Choroid plexus epithelial cell (primary cell): ENCODE measurements around the gene SEL1L.
A peak's percentile ranks its signal among the peaks of the same experiment; 100 is the strongest.
"Not testable (repeated sequence)": the region's sequence is repeated elsewhere in the genome, so short reads cannot be mapped to it uniquely, and the experiment has no call there.

ENCODE experiments used
- DNase-seq: peaks from one replicate; pipeline ENCODE4 v3.0.0-alpha.2; 2010; ENCODE audit warnings: low read depth
- H3K4me3 ChIP-seq: 2 replicates; pipeline ENCODE4 v1.5.1; 2011; ENCODE audit warnings: low read depth, mild to moderate bottlenecking, control low read depth, low read length, moderate library complexity
- TF ChIP-seq, protein P1 (sequence below): conservative IDR thresholded peaks from 2 replicates; pipeline ENCODE4 v1.5.1; 2011; ENCODE audit warnings: low read depth, mild to moderate bottlenecking, control low read depth, inconsistent platforms, low read length, moderate library complexity

SEL1L gene

DNA sequence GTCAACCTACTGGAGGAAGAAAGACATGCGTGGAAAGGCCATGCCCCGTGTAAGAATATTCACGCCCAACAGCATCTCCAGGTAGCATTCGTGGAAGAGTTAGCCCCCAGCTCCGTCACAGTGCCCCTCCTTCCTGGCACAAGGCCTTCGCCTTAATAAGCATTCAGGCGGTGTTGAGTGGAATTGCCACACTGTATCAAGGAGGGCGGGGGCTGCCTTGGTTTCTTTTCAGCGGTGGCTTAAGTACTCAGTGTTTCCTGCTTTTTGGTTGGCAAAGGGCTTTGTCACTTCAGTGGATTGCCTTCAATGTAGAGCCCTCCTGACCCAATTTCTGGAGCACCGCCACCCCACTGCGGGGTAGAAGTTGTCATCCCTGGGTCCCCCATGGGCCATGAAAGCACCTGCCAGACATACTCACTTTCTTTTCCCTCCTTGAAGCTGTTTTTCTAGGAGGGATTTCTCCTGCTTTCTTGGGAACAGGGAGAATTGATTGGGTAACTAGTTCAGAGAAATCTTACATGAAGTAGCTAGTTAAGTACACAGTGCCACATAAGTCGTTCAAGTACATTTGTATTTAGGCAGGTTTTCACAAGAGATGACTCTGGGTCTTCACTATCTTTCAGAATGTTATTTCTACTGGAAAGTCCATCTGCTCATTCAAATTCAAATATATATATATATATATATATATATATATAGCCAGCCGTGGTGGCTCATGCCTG, 68.0 kb downstream of the SEL1L start:
- no peak for DNase-seq
- no peak overlapping the region for H3K4me3 ChIP-seq
- TF ChIP-seq, protein P1, sequence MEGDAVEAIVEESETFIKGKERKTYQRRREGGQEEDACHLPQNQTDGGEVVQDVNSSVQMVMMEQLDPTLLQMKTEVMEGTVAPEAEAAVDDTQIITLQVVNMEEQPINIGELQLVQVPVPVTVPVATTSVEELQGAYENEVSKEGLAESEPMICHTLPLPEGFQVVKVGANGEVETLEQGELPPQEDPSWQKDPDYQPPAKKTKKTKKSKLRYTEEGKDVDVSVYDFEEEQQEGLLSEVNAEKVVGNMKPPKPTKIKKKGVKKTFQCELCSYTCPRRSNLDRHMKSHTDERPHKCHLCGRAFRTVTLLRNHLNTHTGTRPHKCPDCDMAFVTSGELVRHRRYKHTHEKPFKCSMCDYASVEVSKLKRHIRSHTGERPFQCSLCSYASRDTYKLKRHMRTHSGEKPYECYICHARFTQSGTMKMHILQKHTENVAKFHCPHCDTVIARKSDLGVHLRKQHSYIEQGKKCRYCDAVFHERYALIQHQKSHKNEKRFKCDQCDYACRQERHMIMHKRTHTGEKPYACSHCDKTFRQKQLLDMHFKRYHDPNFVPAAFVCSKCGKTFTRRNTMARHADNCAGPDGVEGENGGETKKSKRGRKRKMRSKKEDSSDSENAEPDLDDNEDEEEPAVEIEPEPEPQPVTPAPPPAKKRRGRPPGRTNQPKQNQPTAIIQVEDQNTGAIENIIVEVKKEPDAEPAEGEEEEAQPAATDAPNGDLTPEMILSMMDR, result no peak

DNA sequence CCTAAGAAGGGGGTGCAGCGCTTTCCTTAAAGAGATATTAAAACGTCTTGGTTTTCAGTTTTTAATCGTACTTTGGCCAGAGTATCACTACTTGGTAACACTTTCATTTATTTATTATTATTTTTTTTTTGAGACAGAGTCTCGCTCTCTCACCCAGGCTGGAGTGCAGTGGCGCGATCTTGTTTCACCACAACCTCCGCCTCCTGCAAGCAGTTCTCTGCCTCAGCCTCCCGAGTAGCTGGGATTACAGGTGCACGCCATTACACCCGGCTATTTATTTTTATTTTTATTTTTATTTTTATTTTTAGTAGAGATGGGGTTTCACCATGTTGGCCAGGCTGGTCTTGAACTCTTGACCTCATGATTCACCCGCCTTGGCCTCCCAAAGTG, 68.7 kb downstream of the SEL1L start:
- not testable (repeated sequence) for DNase-seq
- peak overlapping the region; percentile 42 for H3K4me3 ChIP-seq

DNA sequence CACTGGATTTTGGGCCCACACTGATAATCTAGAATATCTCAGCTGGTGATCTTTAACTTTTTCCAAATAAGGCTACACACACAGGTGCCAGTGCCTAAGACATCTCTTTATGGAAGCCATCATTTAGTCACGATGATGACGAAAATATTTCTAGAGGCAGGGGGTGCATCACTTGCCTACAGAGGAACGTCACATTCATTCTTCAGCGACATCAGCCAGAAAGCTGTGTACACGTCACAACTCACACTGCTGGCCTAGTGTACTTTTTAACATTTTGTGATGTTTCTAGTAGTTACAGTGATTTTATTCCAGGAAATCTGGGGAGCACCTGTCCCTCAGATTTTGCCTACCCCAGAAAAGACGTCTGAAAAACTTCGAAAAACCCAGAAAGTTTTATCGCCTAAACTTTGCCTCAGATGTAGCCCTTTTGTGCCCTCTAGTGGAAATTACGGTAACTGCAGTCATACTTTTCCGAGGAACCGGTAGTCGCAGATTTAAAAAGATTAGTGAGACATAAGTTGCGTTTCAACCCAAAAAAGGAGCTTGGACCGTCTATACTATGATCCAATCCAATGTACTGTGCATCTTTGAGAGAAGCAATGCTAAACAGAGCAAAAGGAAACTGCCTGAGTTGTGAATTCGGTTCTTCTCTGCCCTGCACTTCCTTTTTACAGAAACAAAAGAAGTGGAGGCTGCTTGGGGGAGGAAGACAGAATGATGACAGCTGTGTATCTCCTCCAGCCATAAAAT, 69.2 kb downstream of the SEL1L start:
- DNase-seq, result peak; percentile 75
- peak overlapping the region; percentile 42 for H3K4me3 ChIP-seq
- TF ChIP-seq, protein P1, result peak; percentile 84

GRCh38 chr14:81462356-81462755, 71.3 kb downstream of the SEL1L start:
- DNase-seq, H3K4me3 ChIP-seq: not testable (repeated sequence)

DNA sequence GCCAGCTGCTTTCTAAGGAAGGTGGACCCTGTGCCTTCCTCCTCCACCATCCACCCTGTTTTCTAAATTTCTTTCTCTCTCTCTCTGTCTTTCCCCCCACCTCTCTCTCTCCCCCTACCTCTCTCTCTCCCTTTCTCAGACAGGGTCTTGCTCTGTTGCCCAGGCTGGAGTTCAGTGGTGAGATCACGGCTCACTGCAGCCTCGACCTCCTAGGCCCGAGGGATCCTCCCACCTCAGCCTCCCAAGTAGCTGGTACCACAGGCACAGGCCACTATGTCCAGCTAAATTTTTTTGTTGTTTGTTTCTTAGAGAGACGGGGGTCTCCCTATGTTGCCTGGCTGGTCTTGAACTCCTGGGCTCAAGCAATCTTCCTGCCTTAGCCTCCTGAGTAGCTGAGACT, 73.7 kb downstream of the SEL1L start:
- no peak overlapping the region for H3K4me3 ChIP-seq
- no peak for DNase-seq
- TF ChIP-seq, protein P1, result no peak

DNA sequence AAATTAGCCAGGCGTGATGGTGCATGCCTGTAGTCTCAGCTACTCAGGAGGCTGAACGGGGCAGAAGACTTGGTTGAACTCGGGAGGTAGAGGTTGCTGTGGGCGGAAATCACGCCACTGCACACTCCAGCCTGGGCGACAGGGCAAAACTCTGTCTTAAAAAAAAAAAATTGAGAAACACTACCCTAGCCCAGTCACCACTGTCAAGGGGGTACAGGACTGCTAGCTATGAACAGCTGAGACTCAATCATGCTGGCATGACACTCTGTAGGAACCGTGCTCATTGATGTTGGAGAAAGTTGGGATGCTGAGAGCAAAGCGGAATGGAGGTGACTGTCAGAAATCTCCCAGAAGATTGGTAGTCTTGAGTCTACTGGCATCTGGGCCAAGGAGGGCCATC, 75.3 kb downstream of the SEL1L start:
- no peak overlapping the region for H3K4me3 ChIP-seq
- TF ChIP-seq, protein P1, result no peak
- no peak for DNase-seq

GRCh38 chr14:81455390-81455789, 78.3 kb downstream of the SEL1L start:
- TF ChIP-seq, protein P1, result no peak
- H3K4me3 ChIP-seq, result no peak overlapping the region
- no peak for DNase-seq
